Upper lobe of right lung (tissue), 1 donor: ENCODE results near the gene CLDN4. TPM values are rescaled to one million over a fixed set of nuclear protein-coding genes. Genes with fewer than 3 reads are reported as not detected.

ENCODE experiments used
- ATAC-seq: fragments of 200-7000 bp; cut with Tn5 transposase; one replicate; pipeline ENCODE4 v1.9.1; 2020; ENCODE audit warnings: mild to moderate bottlenecking, moderate library complexity
- DNase-seq: peaks from one replicate; pipeline ENCODE4 v3.0.0-alpha.2; 2020
- H3K27ac ChIP-seq: fragments of 200-600 bp; one replicate; pipeline ENCODE4 v1.8.0; 2022
- H3K27me3 ChIP-seq: fragments of 200-600 bp; one replicate; pipeline ENCODE4 v1.8.0; 2022; ENCODE audit warnings: mild to moderate bottlenecking
- H3K36me3 ChIP-seq: fragments of 200-600 bp; one replicate; pipeline ENCODE4 v1.8.0; 2022
- H3K4me1 ChIP-seq: fragments of 200-600 bp; one replicate; pipeline ENCODE4 v1.8.0; 2022
- H3K4me3 ChIP-seq: fragments of 200-600 bp; one replicate; pipeline ENCODE4 v1.8.0; 2022; ENCODE audit warnings: mild to moderate bottlenecking
- H3K9me3 ChIP-seq: fragments of 200-600 bp; one replicate; pipeline ENCODE4 v1.8.0; 2022
- intact Hi-C: fragments of 100-400 bp; cut with DNase I; formaldehyde crosslinking; loops from one replicate; pipeline ENCODE4 v1.11.0; 2022
- total RNA-seq: library from RNA; stranded (reverse); fragmentation: NEBNext Ultra II Directional; extraction: Animal tissue kit (Norgen Biotek cat#: 25700); gene quantifications from one replicate; pipeline ENCODE4 v1.2.1, GENCODE V29; 2021
- TF ChIP-seq, protein P1 (sequence below): fragments of 200-600 bp; IDR thresholded peaks from one replicate; pipeline ENCODE4 v1.8.0; 2022; ENCODE audit warnings: antibody characterized with exemption
- donor health status: DM: no; HTN: yes; CAD: no; lungs with severe emphysema.

Gene CLDN4
- total RNA-seq, 1 donor from 2014 or later: 103 TPM

DNA sequence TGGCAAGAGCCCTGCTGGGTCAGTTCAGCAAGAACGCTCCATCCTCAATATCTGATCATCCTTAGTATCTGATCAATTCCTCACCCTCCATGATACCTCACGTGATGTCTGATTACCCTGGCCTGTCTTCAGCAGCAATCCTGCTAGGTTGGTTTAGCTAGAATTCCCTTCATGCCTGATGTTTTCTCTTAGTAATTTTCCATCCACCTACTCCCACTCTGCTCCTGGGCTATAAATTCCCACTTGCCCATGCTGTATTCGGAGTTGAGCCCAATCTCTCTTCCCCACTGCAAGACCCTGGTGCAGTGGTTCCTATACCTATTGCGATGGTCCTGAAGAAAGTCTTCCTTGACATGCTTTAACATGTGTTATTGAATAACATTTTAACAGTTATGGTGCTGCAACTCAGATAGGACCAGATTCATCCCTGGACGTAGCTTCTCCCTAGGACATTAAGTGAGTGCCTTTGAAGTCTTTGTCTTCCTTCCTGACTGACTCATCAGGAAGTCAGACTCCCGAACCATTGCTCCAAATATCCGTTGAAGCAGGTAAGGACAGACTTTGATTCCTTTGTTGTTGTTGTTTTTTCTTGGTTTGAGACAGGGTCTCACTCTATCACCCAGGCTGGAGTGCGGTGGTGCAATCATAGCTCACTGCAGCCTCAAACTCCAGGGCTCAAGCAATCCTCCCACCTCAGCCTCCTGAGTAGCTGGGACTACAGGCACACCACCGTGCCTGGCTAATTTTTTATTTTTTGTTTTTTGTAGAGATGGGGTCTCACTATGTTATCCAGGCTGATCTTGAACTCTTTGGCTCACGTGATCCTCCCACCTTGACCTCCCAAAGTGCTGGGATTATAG, 31.3 kb upstream of the CLDN4 start:
- DNase-seq (no peak), ATAC-seq (no peak)
- H3K9me3 ChIP-seq: no peaks in the 10 kb centered on the region
- no peaks in the 10 kb centered on the region for H3K36me3 ChIP-seq
- intact Hi-C loops: no loop called here
- no peaks in the 10 kb centered on the region for H3K4me1 ChIP-seq
- no peak overlapping the region for H3K4me3 ChIP-seq
- no peaks in the 10 kb centered on the region for H3K27me3 ChIP-seq
- H3K27ac ChIP-seq: no peak overlapping the region
- TF ChIP-seq, protein P1, sequence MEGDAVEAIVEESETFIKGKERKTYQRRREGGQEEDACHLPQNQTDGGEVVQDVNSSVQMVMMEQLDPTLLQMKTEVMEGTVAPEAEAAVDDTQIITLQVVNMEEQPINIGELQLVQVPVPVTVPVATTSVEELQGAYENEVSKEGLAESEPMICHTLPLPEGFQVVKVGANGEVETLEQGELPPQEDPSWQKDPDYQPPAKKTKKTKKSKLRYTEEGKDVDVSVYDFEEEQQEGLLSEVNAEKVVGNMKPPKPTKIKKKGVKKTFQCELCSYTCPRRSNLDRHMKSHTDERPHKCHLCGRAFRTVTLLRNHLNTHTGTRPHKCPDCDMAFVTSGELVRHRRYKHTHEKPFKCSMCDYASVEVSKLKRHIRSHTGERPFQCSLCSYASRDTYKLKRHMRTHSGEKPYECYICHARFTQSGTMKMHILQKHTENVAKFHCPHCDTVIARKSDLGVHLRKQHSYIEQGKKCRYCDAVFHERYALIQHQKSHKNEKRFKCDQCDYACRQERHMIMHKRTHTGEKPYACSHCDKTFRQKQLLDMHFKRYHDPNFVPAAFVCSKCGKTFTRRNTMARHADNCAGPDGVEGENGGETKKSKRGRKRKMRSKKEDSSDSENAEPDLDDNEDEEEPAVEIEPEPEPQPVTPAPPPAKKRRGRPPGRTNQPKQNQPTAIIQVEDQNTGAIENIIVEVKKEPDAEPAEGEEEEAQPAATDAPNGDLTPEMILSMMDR: no peak

DNA sequence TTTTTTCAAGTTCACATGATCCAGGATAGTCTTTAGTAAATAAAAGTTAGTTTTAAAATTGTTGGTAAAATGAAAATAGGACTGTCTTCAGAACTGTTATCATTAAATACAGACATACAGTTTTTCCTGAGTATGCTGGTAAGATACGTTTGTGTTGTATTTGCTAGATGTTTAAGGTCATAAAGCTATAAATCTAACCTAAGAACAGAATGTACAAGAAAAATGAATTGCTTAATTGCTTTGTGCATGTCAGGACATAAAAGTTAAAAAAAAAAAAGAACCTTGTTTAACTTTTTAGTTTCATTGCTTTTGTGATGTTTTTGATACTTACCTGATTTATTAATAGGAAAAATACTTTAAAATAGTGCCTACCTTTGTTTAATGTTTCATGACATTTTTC, 29.2 kb upstream of the CLDN4 start:
- TF ChIP-seq, protein P1: no peak
- Histone ChIP-seq H3K27me3 (no peaks in the 10 kb centered on the region), H3K27ac (no peak overlapping the region), H3K9me3 (no peaks in the 10 kb centered on the region), H3K4me3 (no peak overlapping the region), H3K4me1 (no peaks in the 10 kb centered on the region), H3K36me3 (no peaks in the 10 kb centered on the region)
- ATAC-seq: no peak
- no peak for DNase-seq
- intact Hi-C loops: no loop called here

DNA sequence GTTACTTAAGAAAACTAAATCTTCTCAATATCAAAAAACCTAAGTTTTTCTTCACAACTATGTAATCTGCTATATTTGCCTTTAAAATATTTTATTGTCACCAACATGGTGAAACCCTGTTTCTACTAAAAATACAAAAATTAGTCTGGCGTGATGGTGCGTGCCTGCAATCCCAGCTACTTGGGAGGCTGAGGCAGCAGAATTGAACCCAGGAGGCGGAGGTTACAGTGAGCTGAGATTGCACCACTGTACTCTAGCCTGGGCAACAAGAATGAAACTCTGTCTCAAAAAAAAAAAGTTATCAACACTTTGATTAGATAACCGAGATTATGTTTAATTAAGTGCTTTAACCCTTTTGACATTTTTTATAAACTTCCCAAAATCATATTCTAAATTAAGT, 28.3 kb upstream of the CLDN4 start:
- TF ChIP-seq, protein P1: no peak
- intact Hi-C loops: no loop called here
- DNase-seq: no peak
- H3K4me1 ChIP-seq: no peaks in the 10 kb centered on the region
- no peaks in the 10 kb centered on the region for H3K27me3 ChIP-seq
- no peak overlapping the region for H3K27ac ChIP-seq
- no peak for ATAC-seq
- H3K4me3 ChIP-seq: no peak overlapping the region
- no peaks in the 10 kb centered on the region for H3K9me3 ChIP-seq
- no peaks in the 10 kb centered on the region for H3K36me3 ChIP-seq

DNA sequence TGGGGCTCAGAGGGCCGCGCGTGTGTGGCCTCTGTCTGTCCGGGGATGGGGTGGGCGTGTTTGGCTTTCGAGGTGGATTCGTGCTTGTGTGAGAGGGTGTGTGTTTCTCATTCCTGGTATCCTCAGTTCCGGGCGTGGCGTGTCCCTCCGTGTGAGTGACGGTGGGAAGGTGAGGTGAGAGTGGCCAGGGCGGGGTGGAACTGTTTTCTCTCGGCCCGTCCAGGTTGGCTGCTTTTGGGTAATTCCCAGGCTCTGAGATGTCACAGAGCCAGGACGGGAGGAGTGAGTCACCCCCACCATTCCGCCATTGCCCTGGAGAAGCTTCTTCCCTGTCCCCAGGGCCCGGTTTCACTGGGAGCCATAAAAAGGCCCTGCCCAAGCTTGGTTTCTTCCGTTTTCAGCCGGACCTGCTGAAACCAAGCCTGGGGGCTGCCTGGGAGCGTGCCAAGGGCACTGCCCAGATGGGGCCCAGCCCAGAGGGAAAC, 21.3 kb upstream of the CLDN4 start:
- TF ChIP-seq, protein P1: no peak
- Histone ChIP-seq H3K36me3 (no peaks in the 10 kb centered on the region), H3K27me3 (peaks cover 7% of the 10 kb centered on the region), H3K4me3 (no peak overlapping the region), H3K4me1 (no peaks in the 10 kb centered on the region), H3K27ac (no peak overlapping the region), H3K9me3 (no peaks in the 10 kb centered on the region)
- ATAC-seq (no peak), DNase-seq (peak; percentile 64)
- intact Hi-C loops: no loop called here

DNA sequence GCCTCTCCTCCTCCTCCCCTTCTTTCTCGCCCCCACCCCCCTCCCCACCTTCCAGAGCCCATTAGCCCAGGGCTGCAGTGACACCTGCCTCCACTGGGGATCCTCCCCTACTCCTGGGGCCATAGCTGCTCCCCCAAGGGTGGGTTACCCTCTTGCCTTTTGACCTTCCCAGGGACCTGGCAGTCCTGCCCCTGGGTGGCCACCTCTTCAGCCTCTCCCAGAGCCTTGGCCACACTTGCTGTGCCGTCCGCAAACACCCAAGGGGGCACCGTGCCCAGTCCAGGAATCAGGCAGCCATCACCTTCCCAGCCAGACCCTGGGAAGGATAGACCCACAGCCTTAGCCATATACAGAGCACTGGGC, 19.8 kb upstream of the CLDN4 start:
- Histone ChIP-seq H3K27ac (no peak overlapping the region), H3K4me1 (no peaks in the 10 kb centered on the region), H3K36me3 (no peaks in the 10 kb centered on the region), H3K4me3 (no peak overlapping the region), H3K9me3 (no peaks in the 10 kb centered on the region), H3K27me3 (peaks cover 7% of the 10 kb centered on the region)
- ATAC-seq (no peak), DNase-seq (peak; percentile 48)
- intact Hi-C loops: loop anchor here (5.0 kb wide), 1 partner anchor 46 kb away; no protein-coding TSS in a partner anchor
- TF ChIP-seq, protein P1: no peak
